ENCODE results near the gene RAPGEF4.
A peak's percentile ranks its signal among the peaks of the same experiment; 100 is the strongest.

RAPGEF4 gene

GRCh38 chr2:173019755-173020154 lies 284.1 kb downstream of the RAPGEF4 start:
- no peak for DNase-seq (ENCODE audit: low read depth)
- H3K4me1 ChIP-seq (ENCODE audit: control insufficient read depth, insufficient read depth, low read length), result no peaks in the 10 kb centered on the region
- peaks cover 6% of the 10 kb centered on the region for H3K27me3 ChIP-seq (replicated peaks; ENCODE audit: control insufficient read depth, insufficient read depth, low read length)
- H3K9ac ChIP-seq (ENCODE audit: low read length), result no peak overlapping the region
- H3K4me3 ChIP-seq (ENCODE audit: low read length), result no peak overlapping the region
- no peaks in the 10 kb centered on the region for H3K9me3 ChIP-seq (ENCODE audit: control insufficient read depth, low read length)
- H3K36me3 ChIP-seq (ENCODE audit: control insufficient read depth, insufficient read depth, low read length, severe bottlenecking), result no peaks in the 10 kb centered on the region

GRCh38 chr2:173021939-173022371 lies 286.3 kb downstream of the RAPGEF4 start:
- Histone ChIP-seq H3K27me3 (replicated peaks; ENCODE audit: control insufficient read depth, insufficient read depth, low read length) (peaks cover 6% of the 10 kb centered on the region), H3K9ac (ENCODE audit: low read length) (no peak overlapping the region), H3K36me3 (ENCODE audit: control insufficient read depth, insufficient read depth, low read length, severe bottlenecking) (no peaks in the 10 kb centered on the region), H3K4me3 (ENCODE audit: low read length) (no peak overlapping the region), H3K4me1 (ENCODE audit: control insufficient read depth, insufficient read depth, low read length) (no peaks in the 10 kb centered on the region), H3K9me3 (ENCODE audit: control insufficient read depth, low read length) (no peaks in the 10 kb centered on the region)
- DNase-seq (ENCODE audit: low read depth), result peak; percentile 78

- Histone ChIP-seq H3K4me1 (ENCODE audit: control insufficient read depth, insufficient read depth, low read length) (peaks cover 6% of the 10 kb centered on the region), H3K9ac (ENCODE audit: low read length) (no peak overlapping the region), H3K36me3 (ENCODE audit: control insufficient read depth, insufficient read depth, low read length, severe bottlenecking) (no peaks in the 10 kb centered on the region), H3K9me3 (ENCODE audit: control insufficient read depth, low read length) (no peaks in the 10 kb centered on the region), H3K27me3 (replicated peaks; ENCODE audit: control insufficient read depth, insufficient read depth, low read length) (peaks cover 6% of the 10 kb centered on the region), H3K4me3 (ENCODE audit: low read length) (no peak overlapping the region)
- no peak for DNase-seq (ENCODE audit: low read depth)
Observed at GRCh38 chr2:173023718-173024117, 288.1 kb downstream of the RAPGEF4 start.

- DNase-seq (ENCODE audit: low read depth), result no peak
- no peak overlapping the region for H3K4me3 ChIP-seq (ENCODE audit: low read length)
- no peaks in the 10 kb centered on the region for H3K9me3 ChIP-seq (ENCODE audit: control insufficient read depth, low read length)
- peaks cover 6% of the 10 kb centered on the region for H3K4me1 ChIP-seq (ENCODE audit: control insufficient read depth, insufficient read depth, low read length)
- peaks cover 6% of the 10 kb centered on the region for H3K27me3 ChIP-seq (replicated peaks; ENCODE audit: control insufficient read depth, insufficient read depth, low read length)
- H3K9ac ChIP-seq (ENCODE audit: low read length), result no peak overlapping the region
- no peaks in the 10 kb centered on the region for H3K36me3 ChIP-seq (ENCODE audit: control insufficient read depth, insufficient read depth, low read length, severe bottlenecking)
Observed at GRCh38 chr2:173026479-173026878, 290.8 kb downstream of the RAPGEF4 start.

- Histone ChIP-seq H3K36me3 (ENCODE audit: control insufficient read depth, insufficient read depth, low read length, severe bottlenecking) (no peaks in the 10 kb centered on the region), H3K9me3 (ENCODE audit: control insufficient read depth, low read length) (no peaks in the 10 kb centered on the region), H3K9ac (ENCODE audit: low read length) (peak overlapping the region; percentile 32), H3K4me1 (ENCODE audit: control insufficient read depth, insufficient read depth, low read length) (peaks cover 6% of the 10 kb centered on the region), H3K4me3 (ENCODE audit: low read length) (no peak overlapping the region), H3K27me3 (replicated peaks; ENCODE audit: control insufficient read depth, insufficient read depth, low read length) (peaks cover 6% of the 10 kb centered on the region)
- peak; percentile 96 for DNase-seq (ENCODE audit: low read depth)
Observed at GRCh38 chr2:173027181-173028128, 291.8 kb downstream of the RAPGEF4 start.

- Histone ChIP-seq H3K36me3 (ENCODE audit: control insufficient read depth, insufficient read depth, low read length, severe bottlenecking) (no peaks in the 10 kb centered on the region), H3K4me1 (ENCODE audit: control insufficient read depth, insufficient read depth, low read length) (peaks cover 6% of the 10 kb centered on the region), H3K27me3 (replicated peaks; ENCODE audit: control insufficient read depth, insufficient read depth, low read length) (peaks cover 3% of the 10 kb centered on the region), H3K9ac (ENCODE audit: low read length) (peak overlapping the region; percentile 32), H3K4me3 (ENCODE audit: low read length) (no peak overlapping the region), H3K9me3 (ENCODE audit: control insufficient read depth, low read length) (no peaks in the 10 kb centered on the region)
- DNase-seq (ENCODE audit: low read depth), result peak; percentile 34
Observed at GRCh38 chr2:173028141-173028540, 292.5 kb downstream of the RAPGEF4 start.

GRCh38 chr2:173028671-173029070 lies 293.0 kb downstream of the RAPGEF4 start:
- Histone ChIP-seq H3K36me3 (ENCODE audit: control insufficient read depth, insufficient read depth, low read length, severe bottlenecking) (no peaks in the 10 kb centered on the region), H3K4me1 (ENCODE audit: control insufficient read depth, insufficient read depth, low read length) (peaks cover 6% of the 10 kb centered on the region), H3K27me3 (replicated peaks; ENCODE audit: control insufficient read depth, insufficient read depth, low read length) (no peaks in the 10 kb centered on the region), H3K9ac (ENCODE audit: low read length) (no peak overlapping the region), H3K9me3 (ENCODE audit: control insufficient read depth, low read length) (no peaks in the 10 kb centered on the region), H3K4me3 (ENCODE audit: low read length) (no peak overlapping the region)
- DNase-seq (ENCODE audit: low read depth), result peak; percentile 74

- no peak for DNase-seq (ENCODE audit: low read depth)
- Histone ChIP-seq H3K36me3 (ENCODE audit: control insufficient read depth, insufficient read depth, low read length, severe bottlenecking) (no peaks in the 10 kb centered on the region), H3K9ac (ENCODE audit: low read length) (no peak overlapping the region), H3K4me3 (ENCODE audit: low read length) (no peak overlapping the region), H3K9me3 (ENCODE audit: control insufficient read depth, low read length) (no peaks in the 10 kb centered on the region), H3K4me1 (ENCODE audit: control insufficient read depth, insufficient read depth, low read length) (peaks cover 6% of the 10 kb centered on the region), H3K27me3 (replicated peaks; ENCODE audit: control insufficient read depth, insufficient read depth, low read length) (no peaks in the 10 kb centered on the region)
Observed at GRCh38 chr2:173030561-173031490, 295.2 kb downstream of the RAPGEF4 start.

- Histone ChIP-seq H3K36me3 (ENCODE audit: control insufficient read depth, insufficient read depth, low read length, severe bottlenecking) (no peaks in the 10 kb centered on the region), H3K9ac (ENCODE audit: low read length) (no peak overlapping the region), H3K27me3 (replicated peaks; ENCODE audit: control insufficient read depth, insufficient read depth, low read length) (no peaks in the 10 kb centered on the region), H3K4me1 (ENCODE audit: control insufficient read depth, insufficient read depth, low read length) (peaks cover 6% of the 10 kb centered on the region), H3K4me3 (ENCODE audit: low read length) (no peak overlapping the region), H3K9me3 (ENCODE audit: control insufficient read depth, low read length) (no peaks in the 10 kb centered on the region)
- DNase-seq (ENCODE audit: low read depth), result no peak
Observed at GRCh38 chr2:173032032-173032431, 296.4 kb downstream of the RAPGEF4 start.

GRCh38 chr2:173033084-173033483 lies 297.4 kb downstream of the RAPGEF4 start:
- H3K27me3 ChIP-seq (replicated peaks; ENCODE audit: control insufficient read depth, insufficient read depth, low read length), result no peaks in the 10 kb centered on the region
- H3K4me3 ChIP-seq (ENCODE audit: low read length), result no peak overlapping the region
- H3K9ac ChIP-seq (ENCODE audit: low read length), result no peak overlapping the region
- peaks cover 7% of the 10 kb centered on the region for H3K4me1 ChIP-seq (ENCODE audit: control insufficient read depth, insufficient read depth, low read length)
- peak; percentile 38 for DNase-seq (ENCODE audit: low read depth)
- no peaks in the 10 kb centered on the region for H3K9me3 ChIP-seq (ENCODE audit: control insufficient read depth, low read length)
- no peaks in the 10 kb centered on the region for H3K36me3 ChIP-seq (ENCODE audit: control insufficient read depth, insufficient read depth, low read length, severe bottlenecking)

GRCh38 chr2:173034143-173034542 lies 298.5 kb downstream of the RAPGEF4 start:
- peaks cover 6% of the 10 kb centered on the region for H3K4me1 ChIP-seq (ENCODE audit: control insufficient read depth, insufficient read depth, low read length)
- no peaks in the 10 kb centered on the region for H3K9me3 ChIP-seq (ENCODE audit: control insufficient read depth, low read length)
- H3K27me3 ChIP-seq (replicated peaks; ENCODE audit: control insufficient read depth, insufficient read depth, low read length), result no peaks in the 10 kb centered on the region
- no peak for DNase-seq (ENCODE audit: low read depth)
- no peak overlapping the region for H3K9ac ChIP-seq (ENCODE audit: low read length)
- no peaks in the 10 kb centered on the region for H3K36me3 ChIP-seq (ENCODE audit: control insufficient read depth, insufficient read depth, low read length, severe bottlenecking)
- H3K4me3 ChIP-seq (ENCODE audit: low read length), result no peak overlapping the region
